GM18873 (cell line): ENCODE data around the gene UBE2O.

Experiments used
- ATAC-seq: cut with Tn5 transposase; IDR thresholded peaks from one replicate; pipeline ENCODE4 v1.9.1; 2021; ENCODE audit warnings: mild to moderate bottlenecking, moderate library complexity, moderate number of reproducible peaks; ENCODE audit not compliant: unreplicated experiment, low FRiP score

UBE2O gene

GRCh38 chr17:76452660-76453430, at the start of gene UBE2O:
Gene UBE2O (minus strand): TSS chr17:76453152. CDS start chr17:76453141, 11 bp downstream.
- ATAC-seq, result peak; percentile 70

GRCh38 chr17:76501827-76502307, 48.9 kb upstream of the UBE2O start:
- no peak for ATAC-seq

GRCh38 chr17:76501018-76501826, 48.3 kb upstream of the UBE2O start, which contains the start of gene RHBDF2:
Gene RHBDF2 (minus strand): TSS chr17:76501423. CDS start chr17:76481524, 19,899 bp downstream.
- ATAC-seq, result peak; percentile 49

- no peak for ATAC-seq
These were observed 47.7 kb upstream of the UBE2O start for GRCh38 chr17:76500747-76501017.

GRCh38 chr17:76500074-76500746, 47.3 kb upstream of the UBE2O start:
- no peak for ATAC-seq

- ATAC-seq, result no peak
These were observed 46.3 kb upstream of the UBE2O start for GRCh38 chr17:76499267-76499667.

GRCh38 chr17:76498876-76499251, 45.9 kb upstream of the UBE2O start:
- no peak for ATAC-seq

GRCh38 chr17:76497979-76498875, 45.3 kb upstream of the UBE2O start:
- no peak for ATAC-seq

GRCh38 chr17:76497699-76497978, 44.7 kb upstream of the UBE2O start:
- ATAC-seq, result no peak

- ATAC-seq, result no peak
These were observed 43.5 kb upstream of the UBE2O start for GRCh38 chr17:76496464-76496863.

GRCh38 chr17:76495663-76496400, 42.9 kb upstream of the UBE2O start:
- no peak for ATAC-seq

- ATAC-seq, result no peak
These were observed 40.7 kb upstream of the UBE2O start for GRCh38 chr17:76493505-76494167.

- ATAC-seq, result peak; percentile 40
These were observed 40.1 kb upstream of the UBE2O start for GRCh38 chr17:76492989-76493501.

- peak; percentile 25 for ATAC-seq
These were observed 39.4 kb upstream of the UBE2O start for GRCh38 chr17:76492123-76492988.

- ATAC-seq, result no peak
These were observed 38.5 kb upstream of the UBE2O start for GRCh38 chr17:76491271-76492122.

- no peak for ATAC-seq
These were observed 37.3 kb upstream of the UBE2O start for GRCh38 chr17:76490112-76490710.
